ENCODE results near the gene PRR33.
"Not testable (repeated sequence)": the region's sequence is repeated elsewhere in the genome, so short reads cannot be mapped to it uniquely, and the experiment has no call there.

Gene PRR33

GRCh38 chr11:1891831-1892115 is at the start of gene PRR33:
Gene PRR33, minus strand, starts transcription at chr11:1891895. Its CDS starts 1,311 bp downstream, at chr11:1890584.
- no peak for DNase-seq

DNA sequence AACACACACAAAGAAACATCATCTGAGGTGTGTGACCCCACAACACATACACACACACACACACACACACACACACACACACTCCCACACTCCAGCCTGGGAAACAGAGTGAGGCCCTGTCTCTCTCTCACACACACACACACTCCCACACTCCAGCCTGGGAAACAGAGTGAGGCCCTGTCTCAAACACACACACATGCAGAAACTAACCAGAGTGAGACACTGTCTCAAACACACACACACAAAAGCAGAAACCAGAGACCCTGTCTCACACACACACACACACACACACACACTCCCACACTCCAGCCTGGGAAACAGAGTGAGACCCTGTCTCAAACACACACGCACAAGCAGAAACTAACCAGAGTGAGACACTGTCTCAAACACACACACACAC is 48.1 kb upstream of the PRR33 start:
- not testable (repeated sequence) for DNase-seq

DNA sequence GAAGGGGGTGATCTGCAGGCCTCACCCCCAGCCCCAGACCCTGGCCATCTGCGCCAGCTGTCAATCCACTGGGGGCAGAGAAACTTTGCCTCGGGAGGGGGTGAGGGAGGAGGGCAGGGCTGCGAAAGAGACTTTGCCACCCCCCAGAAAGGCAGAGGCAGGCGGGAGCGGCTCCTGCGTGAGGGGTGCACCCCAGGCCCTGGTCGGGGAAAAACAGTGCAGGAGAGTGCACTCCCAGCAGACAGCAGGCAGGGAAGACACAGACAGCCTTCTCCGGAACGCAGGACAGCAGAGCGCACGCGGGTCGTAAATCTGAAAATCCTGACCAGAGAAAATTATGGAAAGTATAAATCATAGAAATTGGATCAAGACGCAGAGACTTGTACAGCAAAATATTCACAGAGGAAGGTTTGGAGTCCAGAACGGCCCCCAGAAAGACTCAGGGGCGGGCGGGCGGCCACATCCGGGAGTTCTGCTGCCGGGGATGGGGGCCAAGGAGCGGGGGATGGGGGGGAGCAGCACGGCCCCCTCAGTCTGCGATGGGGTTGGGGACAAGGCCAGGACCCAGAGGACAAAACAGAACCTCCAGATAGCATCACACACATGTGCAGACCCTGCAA is 47.4 kb upstream of the PRR33 start:
- DNase-seq: no peak

GRCh38 chr11:1938343-1939005 is 46.8 kb upstream of the PRR33 start:
- DNase-seq: no peak

DNA sequence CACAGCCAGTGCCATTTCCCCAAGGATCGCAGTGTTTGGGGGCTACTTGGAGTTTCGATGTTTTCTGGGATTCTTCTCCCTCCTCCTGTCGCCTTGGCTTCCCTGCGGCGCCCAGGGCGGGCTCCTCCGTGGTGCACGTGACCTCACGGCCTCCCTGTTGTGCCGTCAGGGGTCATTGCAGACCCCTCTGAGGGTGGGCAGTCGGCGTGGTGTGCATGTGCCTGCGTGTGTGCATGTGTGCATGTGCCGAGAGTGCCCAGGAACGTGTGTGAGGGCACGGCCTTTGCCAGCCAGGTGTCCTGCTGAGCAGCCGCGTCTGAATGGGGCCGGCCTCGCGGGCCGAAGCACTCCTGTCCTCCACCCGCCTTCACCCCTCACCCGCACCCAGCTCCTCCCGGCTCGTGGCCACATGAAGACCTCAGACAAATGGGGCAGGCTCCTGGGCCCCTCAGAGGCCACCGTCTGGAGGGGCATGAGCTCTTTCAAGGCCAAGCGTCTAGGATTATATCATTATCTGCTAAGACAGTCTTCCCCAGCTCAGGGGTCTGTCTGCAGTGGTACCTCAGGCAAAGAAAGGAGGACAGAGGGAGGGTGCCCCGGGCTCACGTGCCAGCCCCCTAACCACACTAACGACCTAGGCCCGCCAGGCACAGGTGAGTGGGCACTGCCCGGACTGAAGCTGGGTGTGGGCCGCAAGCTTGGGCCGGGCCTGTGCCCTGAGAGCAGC is 46.1 kb upstream of the PRR33 start:
- no peak for DNase-seq

- no peak for DNase-seq
Observed at GRCh38 chr11:1936781-1937615, 45.3 kb upstream of the PRR33 start.

DNA sequence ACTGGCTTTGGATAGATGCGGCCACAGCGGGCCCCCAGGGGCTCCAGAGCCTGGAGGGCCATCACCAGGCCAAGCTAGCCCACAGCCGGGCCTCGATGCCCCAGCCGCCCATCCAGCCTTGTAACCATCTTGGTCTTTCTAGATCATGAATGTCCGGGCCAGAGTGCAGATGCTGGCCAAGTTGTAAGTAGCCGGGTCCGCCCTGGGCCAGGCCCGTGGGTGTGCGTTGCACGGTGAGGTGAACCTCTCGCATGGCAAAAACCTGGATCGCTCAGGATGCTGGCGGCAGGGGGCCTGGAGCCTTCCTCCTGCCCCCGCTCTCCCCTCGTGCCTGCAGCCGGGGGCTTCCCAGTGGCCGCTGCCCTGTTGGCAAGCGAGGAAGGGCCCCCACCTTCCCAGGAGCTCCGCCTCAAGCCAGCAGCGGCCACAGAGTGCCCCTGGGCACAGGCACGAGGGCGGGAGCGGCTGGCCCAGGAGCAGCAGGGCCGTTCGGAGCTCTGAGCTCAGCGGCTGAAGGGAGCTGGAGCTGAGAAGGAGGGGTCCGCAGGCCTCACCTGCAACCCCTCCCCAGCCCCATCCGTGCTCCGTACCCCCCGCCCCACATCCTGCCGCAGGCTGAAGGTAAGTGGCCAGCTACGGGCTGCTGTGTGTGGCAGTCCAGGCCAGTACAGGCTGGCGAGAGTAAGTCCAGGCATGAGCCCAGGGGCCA is 44.5 kb upstream of the PRR33 start:
- no peak for DNase-seq

- no peak for DNase-seq
Observed at GRCh38 chr11:1935156-1936071, 43.7 kb upstream of the PRR33 start.

DNA sequence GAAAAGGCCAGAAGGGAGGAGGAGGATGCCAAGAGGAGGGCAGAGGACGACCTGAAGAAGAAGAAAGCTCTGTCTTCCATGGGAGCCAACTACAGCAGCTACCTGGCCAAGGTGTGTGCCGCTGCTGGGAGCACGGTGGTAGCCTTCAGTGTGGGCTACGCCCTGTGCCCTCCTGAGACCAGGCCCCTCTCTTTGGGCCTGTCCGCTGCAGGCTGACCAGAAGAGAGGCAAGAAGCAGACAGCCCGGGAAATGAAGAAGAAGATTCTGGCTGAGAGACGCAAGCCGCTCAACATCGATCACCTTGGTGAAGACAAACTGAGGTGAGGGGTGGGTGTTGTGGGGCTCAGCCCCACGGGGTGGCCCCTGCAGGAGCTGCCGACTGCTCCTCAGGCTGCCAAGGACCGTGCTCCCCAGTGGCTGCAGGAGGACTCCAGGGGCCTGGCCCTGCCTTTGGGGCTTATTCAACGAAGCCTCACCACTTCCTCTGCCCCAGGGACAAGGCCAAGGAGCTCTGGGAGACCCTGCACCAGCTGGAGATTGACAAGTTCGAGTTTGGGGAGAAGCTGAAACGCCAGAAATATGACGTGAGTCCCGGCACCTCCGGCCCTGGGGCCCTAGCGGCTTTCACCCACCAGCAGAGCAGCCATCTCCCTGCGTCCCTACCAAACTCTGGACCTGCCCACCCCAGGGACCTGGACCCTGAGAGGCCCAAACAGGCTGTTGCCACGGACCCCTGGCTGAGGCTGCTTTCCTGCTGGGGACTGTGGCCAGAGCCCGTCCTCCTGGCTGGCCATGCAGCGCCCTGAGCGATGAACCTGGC is 42.9 kb upstream of the PRR33 start:
- DNase-seq: no peak

GRCh38 chr11:1933416-1934334 is 42.0 kb upstream of the PRR33 start:
- no peak for DNase-seq

DNA sequence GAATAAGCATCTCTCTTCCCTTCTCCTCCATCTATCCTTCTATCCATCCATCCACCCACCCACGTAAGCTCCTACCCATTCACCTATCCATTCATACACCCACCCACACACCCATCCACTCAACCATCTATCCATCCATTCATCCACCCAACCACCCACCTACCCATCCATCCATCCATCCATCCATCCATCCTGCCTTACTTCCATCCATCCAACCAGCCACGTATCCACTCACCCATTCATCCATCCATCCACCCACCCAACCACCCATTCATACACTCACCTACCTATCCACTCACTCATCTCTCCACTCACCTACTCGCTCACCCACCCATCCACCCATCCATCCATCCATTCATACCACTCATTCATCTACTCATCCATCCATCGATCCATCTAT is 41.0 kb upstream of the PRR33 start:
- DNase-seq: no peak

GRCh38 chr11:1932105-1932480 is 40.4 kb upstream of the PRR33 start:
- no peak for DNase-seq

GRCh38 chr11:1931341-1932104 is 39.8 kb upstream of the PRR33 start:
- DNase-seq: no peak

- DNase-seq: no peak
Observed at GRCh38 chr11:1930462-1930830, 38.8 kb upstream of the PRR33 start.

GRCh38 chr11:1929621-1930461 is 38.1 kb upstream of the PRR33 start:
- DNase-seq: no peak

DNA sequence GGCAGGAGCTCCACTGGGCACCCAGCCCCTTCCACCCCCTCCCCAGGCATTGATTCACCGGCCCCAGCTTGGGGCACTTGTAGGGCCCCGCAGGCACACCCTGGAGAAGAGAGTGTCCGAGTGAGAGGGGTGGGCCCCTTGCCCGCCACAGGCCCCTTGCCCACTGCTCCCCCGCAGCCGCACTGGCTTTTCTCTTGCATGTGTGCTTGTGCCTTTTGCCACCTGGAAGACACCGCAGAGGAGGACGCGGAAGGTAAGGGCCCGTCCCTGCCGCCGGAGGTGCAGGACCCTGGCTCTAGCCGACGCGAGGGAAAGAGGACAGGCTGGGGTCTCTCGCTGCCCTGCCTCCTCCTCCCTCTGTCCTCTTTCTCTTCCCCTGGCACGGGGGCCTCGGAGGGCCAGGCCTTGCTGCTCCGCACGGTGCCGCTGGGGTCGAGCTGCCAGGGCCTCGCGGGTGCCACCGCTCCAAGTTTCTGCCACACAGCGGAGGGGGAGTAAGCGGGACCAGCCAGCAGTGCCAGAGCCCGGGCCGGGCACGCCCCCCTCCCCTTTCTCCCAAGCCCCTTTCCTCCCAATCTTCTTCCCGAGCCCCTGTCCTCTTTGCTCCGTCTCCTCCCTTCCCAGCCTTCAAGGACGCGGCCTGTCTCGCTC is 37.3 kb upstream of the PRR33 start:
- DNase-seq: no peak

DNA sequence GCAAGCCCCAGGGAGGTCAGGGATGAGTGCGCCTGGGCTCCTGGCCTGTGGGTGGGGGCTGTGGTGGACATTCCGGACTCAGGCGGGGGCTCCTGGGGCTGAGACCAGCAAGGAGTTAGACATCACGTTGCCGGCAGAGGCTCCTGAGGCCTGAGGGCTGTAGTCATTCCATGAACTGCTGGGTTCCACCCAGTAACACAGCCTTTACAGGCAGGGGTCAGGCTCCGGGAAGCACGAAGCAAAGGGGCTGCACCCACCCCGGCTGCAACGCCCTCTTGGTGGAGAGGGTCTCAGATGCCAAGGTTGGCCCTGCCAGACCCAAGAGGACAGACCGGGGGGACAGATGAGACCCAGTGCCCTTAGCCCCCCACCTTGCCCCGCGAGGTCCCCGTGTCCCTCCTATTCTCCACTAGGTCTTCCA is 36.8 kb upstream of the PRR33 start:
- DNase-seq: no peak

Data from SIG-M5 (cell line).